LoVo (cell line): ENCODE results near the gene GDI1.

Experiments used
- DNase-seq: peaks from one replicate; pipeline ENCODE4 v3.0.0-alpha.2; 2016; ENCODE audit warnings: low spot score

Gene GDI1

GRCh38 chrX:154481911-154482601 lies 45.1 kb downstream of the GDI1 start:
- DNase-seq: no peak

GRCh38 chrX:154482786-154483185 lies 45.8 kb downstream of the GDI1 start:
- no peak for DNase-seq

DNA sequence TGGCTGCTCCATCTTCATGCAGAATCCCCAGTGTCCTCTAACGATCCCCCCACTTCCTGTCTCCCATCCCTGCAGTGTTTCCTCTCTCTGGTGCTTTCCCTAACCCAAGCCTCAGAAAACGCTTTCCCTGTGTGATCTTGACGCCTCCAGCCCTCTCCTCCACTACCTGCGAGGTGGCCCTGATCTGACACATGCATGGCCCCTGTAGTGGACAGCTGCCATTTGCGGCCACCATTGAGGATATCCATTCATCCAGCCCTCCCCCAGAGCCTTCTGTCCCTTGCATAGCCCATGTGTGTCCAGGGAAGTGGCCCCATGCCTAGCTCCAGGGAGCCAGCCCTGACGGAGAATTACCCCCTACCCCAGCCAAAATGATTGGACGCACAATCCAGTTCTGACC lies 46.4 kb downstream of the GDI1 start:
- no peak for DNase-seq

DNA sequence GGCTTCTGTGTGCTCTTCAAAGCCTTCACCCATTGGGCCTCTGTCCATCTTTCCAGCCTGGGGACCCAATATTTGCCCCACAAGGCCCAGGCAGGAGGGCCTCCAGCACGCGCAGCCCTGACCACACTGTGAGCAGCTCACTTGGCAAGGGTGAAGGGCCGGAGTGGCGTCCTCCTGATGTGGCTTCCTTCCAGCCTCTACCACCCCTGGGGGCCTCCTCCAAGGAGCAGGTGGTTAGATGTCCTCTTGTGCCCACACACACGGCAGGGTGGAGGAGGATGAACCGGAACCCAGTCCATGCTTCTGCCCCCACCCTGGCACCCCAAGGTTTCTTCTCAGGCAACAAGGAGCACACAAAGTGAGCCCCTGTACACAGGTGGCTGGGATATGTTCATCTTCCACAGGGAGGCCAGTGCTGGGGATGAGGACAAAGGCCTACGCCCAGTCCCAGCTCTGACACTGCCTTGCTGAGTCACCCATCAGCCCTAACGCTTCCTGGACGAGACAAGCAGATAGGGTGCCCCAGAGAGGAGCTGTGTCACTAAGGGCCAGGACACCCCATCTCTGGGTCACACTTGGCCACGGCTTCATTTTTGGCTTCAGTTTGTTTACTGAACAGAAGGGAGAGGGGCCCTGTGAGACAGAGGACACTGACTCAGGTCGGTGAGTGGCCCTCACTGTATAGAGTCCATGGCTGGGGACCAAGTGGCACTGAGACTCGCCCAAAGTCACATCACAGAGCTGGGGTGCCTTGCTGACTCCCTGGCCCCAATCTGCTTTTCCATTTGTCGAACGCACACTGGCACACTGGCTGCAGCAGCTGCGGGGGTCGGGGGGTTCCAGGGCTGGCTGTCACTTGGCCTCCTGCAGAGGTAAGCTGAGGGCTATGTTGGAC lies 47.5 kb downstream of the GDI1 start:
- DNase-seq: no peak

DNA sequence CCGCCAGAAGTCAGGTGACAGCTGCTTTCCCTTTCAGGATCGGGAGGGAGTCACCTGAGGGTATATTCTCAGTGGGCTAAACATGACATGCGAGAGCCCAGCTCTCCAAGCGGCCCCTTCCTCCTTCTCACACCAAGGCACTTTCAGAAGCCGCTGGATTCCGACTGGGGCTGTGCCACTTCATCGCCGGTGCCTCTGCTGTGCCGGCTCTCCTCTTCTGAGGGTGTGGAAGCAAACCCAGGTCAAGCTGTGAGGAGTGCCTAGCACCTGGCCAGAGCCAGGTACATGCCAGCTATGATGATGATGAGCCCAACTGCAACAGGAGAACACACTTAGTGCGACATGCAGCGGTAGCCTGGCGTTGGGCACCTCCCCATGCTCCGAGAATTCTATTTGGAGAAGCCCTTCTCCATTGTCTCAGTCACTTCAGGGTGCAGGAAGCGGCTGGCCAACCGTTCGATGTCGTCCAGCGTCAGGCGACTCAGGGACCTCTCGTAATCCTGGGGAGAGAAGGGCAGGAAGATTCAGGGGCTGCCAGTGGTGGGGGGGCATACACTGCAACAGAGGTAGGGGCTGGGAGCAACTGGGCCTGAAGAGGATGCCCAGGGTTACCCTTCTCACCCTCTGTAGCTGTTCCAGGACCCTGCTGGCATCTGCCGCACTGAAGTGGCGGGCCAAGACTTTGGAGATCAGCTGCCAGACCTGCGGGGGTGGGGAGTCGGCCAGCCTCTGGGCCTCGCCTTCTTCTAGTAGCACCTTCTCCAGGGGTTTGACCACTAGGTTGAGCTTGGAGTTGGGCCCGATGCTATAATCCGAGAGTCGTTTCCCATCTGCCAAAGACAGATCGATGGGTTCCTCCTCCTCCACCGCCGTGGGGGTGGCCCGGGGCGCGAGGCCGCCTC lies 48.4 kb downstream of the GDI1 start:
- no peak for DNase-seq

- DNase-seq: no peak
Observed at GRCh38 chrX:154486052-154486395, 49.1 kb downstream of the GDI1 start.

GRCh38 chrX:154486396-154487207 lies 49.6 kb downstream of the GDI1 start, which contains the start of gene UBL4A:
TSS of gene UBL4A (minus strand) at chrX:154486615. CDS start at chrX:154486584, 31 bp downstream.
- DNase-seq: peak; percentile 49

DNA sequence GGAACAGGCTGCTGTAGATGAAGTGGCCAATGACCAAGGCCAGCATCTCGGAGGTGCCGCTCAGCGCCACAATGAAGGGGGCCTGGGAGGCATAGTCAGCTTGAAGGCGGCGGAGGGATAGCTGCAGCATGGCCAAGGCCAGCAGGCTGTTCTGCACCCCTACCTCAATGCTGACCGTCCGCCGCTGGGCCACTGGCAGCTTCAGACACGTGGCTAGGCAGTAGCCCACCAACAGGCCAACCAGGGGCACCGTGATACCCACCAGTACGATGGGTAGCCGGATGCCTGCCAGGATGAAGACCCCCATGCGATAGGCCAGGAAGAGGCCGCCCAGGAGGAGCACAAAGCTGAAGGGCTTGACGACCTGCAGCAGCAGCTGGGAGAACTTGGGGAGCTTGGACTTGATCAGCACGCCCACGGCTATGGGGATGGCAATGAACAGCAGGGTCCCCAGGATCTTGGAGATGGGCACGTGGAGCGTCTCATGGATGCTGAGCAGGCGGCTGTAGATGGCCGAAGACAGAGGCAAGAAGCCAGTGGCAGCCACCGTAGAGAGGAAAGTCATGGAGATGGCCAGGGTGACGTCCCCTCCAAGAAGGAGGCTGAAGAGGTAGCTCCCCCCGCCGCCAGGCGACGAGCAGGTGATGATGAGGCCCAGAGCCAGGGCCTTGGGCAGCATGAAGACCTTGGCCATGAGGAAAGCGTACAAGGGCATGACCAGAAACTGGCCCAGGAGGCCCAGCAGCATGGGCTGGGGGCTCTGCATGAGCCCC lies 50.8 kb downstream of the GDI1 start:
- DNase-seq: no peak

DNA sequence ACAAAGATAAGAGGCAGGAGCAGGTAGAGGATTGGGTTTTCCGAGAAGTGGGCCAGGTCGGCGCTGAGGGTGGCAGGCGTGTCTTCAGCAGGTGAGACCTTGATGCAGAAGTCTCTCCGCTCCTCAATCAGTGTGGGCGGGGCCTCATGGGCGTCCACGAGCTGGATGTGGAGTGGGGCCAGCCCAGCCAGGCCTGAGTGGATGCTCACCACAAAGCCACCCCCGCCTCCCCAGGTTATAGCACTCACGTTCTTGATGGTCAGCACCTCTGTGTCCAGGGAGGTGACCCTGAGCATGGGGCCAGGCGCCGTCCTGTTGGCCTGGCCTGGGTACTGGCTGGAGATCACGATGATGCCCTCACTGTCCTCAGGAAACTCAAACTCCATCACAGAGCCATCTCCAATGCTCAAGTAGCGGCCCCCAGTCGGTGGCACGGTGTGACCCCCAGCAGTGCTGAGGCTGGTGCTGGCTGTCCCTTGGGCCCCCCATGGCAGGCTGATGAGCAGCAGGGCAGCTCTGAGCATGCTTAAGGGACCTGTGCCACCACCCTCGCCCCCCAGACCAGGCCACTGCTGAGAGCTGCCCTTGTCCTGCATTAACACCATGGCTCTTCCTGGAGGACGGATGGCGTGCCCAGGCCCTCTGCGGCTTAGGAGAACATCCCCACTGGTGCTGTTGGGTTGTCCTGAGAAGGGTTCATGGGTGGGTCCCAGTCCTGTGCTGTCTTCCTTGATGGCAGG lies 51.6 kb downstream of the GDI1 start:
- DNase-seq: no peak

DNA sequence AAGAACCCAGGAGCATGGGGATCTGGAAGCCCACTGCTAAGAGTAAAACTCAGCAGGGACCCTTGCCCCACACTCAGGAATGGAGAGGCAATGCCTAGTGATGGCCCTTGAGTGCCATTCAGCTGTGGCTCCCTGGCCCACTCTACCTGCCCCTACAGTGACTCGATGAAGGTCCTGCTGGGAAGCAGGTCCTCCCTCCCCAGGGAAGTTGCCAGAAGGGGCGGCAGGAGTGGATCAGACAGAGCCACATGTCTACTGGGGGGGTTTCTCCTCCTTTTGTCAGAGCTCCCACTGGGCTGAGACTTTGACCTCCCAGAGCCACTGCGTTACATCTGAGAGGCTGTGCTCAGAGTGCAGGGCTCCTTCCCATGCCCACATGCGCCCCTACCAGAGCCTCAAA lies 52.2 kb downstream of the GDI1 start:
- no peak for DNase-seq

DNA sequence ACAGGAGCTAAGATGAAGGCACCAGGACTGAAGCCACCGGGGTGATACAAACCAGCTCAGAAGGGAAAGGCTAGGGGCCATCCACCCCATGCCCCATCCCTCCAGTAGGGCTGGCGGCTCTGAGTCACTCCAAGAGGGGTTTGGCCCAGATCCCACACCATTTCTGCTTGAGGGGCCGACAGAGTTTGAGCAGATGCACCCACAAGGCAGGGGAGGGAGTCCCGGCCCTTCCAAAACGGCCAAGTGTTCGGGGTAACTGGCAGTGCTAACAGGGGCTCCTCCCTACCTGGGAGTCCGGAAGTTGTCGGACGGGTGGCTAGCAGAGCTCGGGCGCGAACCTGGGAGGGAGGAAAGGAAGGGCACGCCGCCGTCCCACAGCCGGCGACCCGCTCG lies 53.1 kb downstream of the GDI1 start:
- peak; percentile 6 for DNase-seq

DNA sequence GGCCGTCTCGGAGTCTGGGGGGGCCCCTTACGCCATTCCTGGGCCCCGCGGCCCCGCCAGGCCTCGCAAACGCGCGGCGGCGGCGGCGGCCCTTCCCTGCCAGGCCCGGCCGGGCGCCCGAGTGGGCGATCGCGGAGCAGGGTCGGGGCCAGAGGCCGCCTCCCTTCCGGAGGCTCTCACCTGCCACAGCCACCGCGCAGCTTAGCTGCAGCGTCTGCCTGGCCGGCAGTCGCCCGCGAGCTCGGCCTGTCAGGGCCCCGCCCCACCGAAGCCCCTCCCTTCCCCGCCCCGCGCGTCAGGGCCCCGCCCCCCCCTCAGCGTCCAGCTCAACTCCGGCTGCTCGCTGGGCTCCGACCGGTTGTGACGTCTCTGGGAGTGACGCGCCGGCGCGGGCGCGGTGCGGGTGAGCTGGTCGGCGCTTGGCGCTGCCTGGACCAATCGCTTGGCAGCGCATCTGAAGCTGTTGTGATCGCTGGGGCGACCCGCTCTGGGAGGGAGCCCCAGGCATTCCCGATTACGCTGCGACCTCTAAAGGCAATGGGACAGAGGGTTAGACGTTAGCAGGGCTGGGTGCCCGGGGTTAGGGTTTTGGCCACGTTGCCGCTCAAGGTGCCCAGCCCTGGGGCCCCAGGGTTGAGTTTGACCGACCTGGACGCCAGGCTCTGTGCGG lies 53.6 kb downstream of the GDI1 start, which contains the start of gene SLC10A3:
Gene SLC10A3 (minus strand): TSS at position 216 of the 670 bp plus-strand sequence. CDS start 1,689 bp downstream, outside the sequence.
- peak; percentile 83 for DNase-seq
